ENCODE data around the gene APBB1IP.
"Not testable (repeated sequence)": the region's sequence is repeated elsewhere in the genome, so short reads cannot be mapped to it uniquely, and the experiment has no call there.

APBB1IP gene

GRCh38 chr10:26474026-26474425, 35.9 kb downstream of the APBB1IP start:
- Histone ChIP-seq H3K9me2 (replicated peaks; ENCODE audit: insufficient read depth, low read length) (no peaks in the 10 kb centered on the region), H3F3A (ENCODE audit: insufficient read depth) (peaks cover 69% of the 10 kb centered on the region), H3K4me3 (ENCODE audit: insufficient read depth, low read length, poor library complexity, severe bottlenecking) (no peak overlapping the region), H3K27ac (ENCODE audit: low read depth, low read length) (peak overlapping the region; percentile 95), H4K20me1 (ENCODE audit: low read depth, low read length) (no peaks in the 10 kb centered on the region), H3K9ac (ENCODE audit: low read length) (peak overlapping the region; percentile 41), H3K4me2 (ENCODE audit: low read depth, low read length, poor library complexity, severe bottlenecking) (peak overlapping the region; percentile 73), H3K79me2 (ENCODE audit: insufficient read depth, low read length) (peaks cover 94% of the 10 kb centered on the region), H3K27me3 (ENCODE audit: low read length) (no peaks in the 10 kb centered on the region), H3K36me3 (ENCODE audit: low read length) (no peaks in the 10 kb centered on the region), H3K9me3 (ENCODE audit: insufficient read depth, low read length) (no peaks in the 10 kb centered on the region), H2AFZ (ENCODE audit: low read depth, low read length, severe bottlenecking) (no peak overlapping the region)
- TF ChIP-seq EZH2phosphoT487 (conservative IDR thresholded peaks at IDR 0.05; ENCODE audit: low read length) = no peak
- no peak for TF ChIP-seq CTCF (IDR thresholded peaks at IDR 0.05; ENCODE audit: insufficient read depth, low read length, poor library complexity, severe bottlenecking)

GRCh38 chr10:26474845-26475244, 36.7 kb downstream of the APBB1IP start:
- not testable (repeated sequence) for H2AFZ ChIP-seq (ENCODE audit: low read depth, low read length, severe bottlenecking); H3K36me3 ChIP-seq (ENCODE audit: low read length); H4K20me1 ChIP-seq (ENCODE audit: low read depth, low read length); H3K9me2 ChIP-seq (replicated peaks; ENCODE audit: insufficient read depth, low read length); H3K27me3 ChIP-seq (ENCODE audit: low read length); H3K4me3 ChIP-seq (ENCODE audit: insufficient read depth, low read length, poor library complexity, severe bottlenecking); H3K9me3 ChIP-seq (ENCODE audit: insufficient read depth, low read length)
- Histone ChIP-seq H3K27ac (ENCODE audit: low read depth, low read length) (peak overlapping the region; percentile 95), H3K4me2 (ENCODE audit: low read depth, low read length, poor library complexity, severe bottlenecking) (peak overlapping the region; percentile 73), H3F3A (ENCODE audit: insufficient read depth) (peaks cover 68% of the 10 kb centered on the region), H3K9ac (ENCODE audit: low read length) (peak overlapping the region; percentile 41), H3K79me2 (ENCODE audit: insufficient read depth, low read length) (peaks cover 92% of the 10 kb centered on the region)

- H3K79me2 ChIP-seq (ENCODE audit: insufficient read depth, low read length) = peaks cover 92% of the 10 kb centered on the region
- H3K4me3 ChIP-seq (ENCODE audit: insufficient read depth, low read length, poor library complexity, severe bottlenecking) = no peak overlapping the region
- peak overlapping the region; percentile 41 for H3K9ac ChIP-seq (ENCODE audit: low read length)
- peaks cover 70% of the 10 kb centered on the region for H3F3A ChIP-seq (ENCODE audit: insufficient read depth)
- peak overlapping the region; percentile 95 for H3K27ac ChIP-seq (ENCODE audit: low read depth, low read length)
- TF ChIP-seq EZH2phosphoT487 (conservative IDR thresholded peaks at IDR 0.05; ENCODE audit: low read length) (no peak), CTCF (IDR thresholded peaks at IDR 0.05; ENCODE audit: insufficient read depth, low read length, poor library complexity, severe bottlenecking) (no peak)
- peak overlapping the region; percentile 73 for H3K4me2 ChIP-seq (ENCODE audit: low read depth, low read length, poor library complexity, severe bottlenecking)
- no peaks in the 10 kb centered on the region for H3K27me3 ChIP-seq (ENCODE audit: low read length)
- no peak overlapping the region for H2AFZ ChIP-seq (ENCODE audit: low read depth, low read length, severe bottlenecking)
- no peaks in the 10 kb centered on the region for H4K20me1 ChIP-seq (ENCODE audit: low read depth, low read length)
- no peaks in the 10 kb centered on the region for H3K36me3 ChIP-seq (ENCODE audit: low read length)
- H3K9me2 ChIP-seq (replicated peaks; ENCODE audit: insufficient read depth, low read length) = no peaks in the 10 kb centered on the region
- no peaks in the 10 kb centered on the region for H3K9me3 ChIP-seq (ENCODE audit: insufficient read depth, low read length)
Measured at GRCh38 chr10:26475386-26475785, 37.2 kb downstream of the APBB1IP start.

GRCh38 chr10:26477501-26477900, 39.4 kb downstream of the APBB1IP start:
- Histone ChIP-seq H2AFZ (ENCODE audit: low read depth, low read length, severe bottlenecking) (no peak overlapping the region), H3K27ac (ENCODE audit: low read depth, low read length) (peak overlapping the region; percentile 99), H3K9me3 (ENCODE audit: insufficient read depth, low read length) (no peaks in the 10 kb centered on the region), H3K9ac (ENCODE audit: low read length) (peak overlapping the region; percentile 55), H3F3A (ENCODE audit: insufficient read depth) (peaks cover 75% of the 10 kb centered on the region), H4K20me1 (ENCODE audit: low read depth, low read length) (no peaks in the 10 kb centered on the region), H3K9me2 (replicated peaks; ENCODE audit: insufficient read depth, low read length) (no peaks in the 10 kb centered on the region), H3K36me3 (ENCODE audit: low read length) (no peaks in the 10 kb centered on the region), H3K79me2 (ENCODE audit: insufficient read depth, low read length) (peaks cover 89% of the 10 kb centered on the region), H3K27me3 (ENCODE audit: low read length) (no peaks in the 10 kb centered on the region), H3K4me2 (ENCODE audit: low read depth, low read length, poor library complexity, severe bottlenecking) (peak overlapping the region; percentile 65), H3K4me3 (ENCODE audit: insufficient read depth, low read length, poor library complexity, severe bottlenecking) (peak overlapping the region; percentile 6)
- TF ChIP-seq EZH2phosphoT487 (conservative IDR thresholded peaks at IDR 0.05; ENCODE audit: low read length) = no peak
- TF ChIP-seq CTCF (IDR thresholded peaks at IDR 0.05; ENCODE audit: insufficient read depth, low read length, poor library complexity, severe bottlenecking) = no peak
